Erythroblast (primary cell): ENCODE data around the gene HOXA3.
A peak's percentile ranks its signal among the peaks of the same experiment; 100 is the strongest.

Experiments used
- DNase-seq, 2 experiments: peaks; one replicate each; lab custom pipeline; 2025; lab: John Stamatoyannopoulos, UW
- GATA1 ChIP-seq: IDR thresholded peaks from 2 replicates; pipeline ENCODE4 v1.6.1; 2011; ENCODE audit warnings: low read depth, mild to moderate bottlenecking, control low read depth, low read length, moderate library complexity
- POLR2A ChIP-seq: IDR thresholded peaks from 2 replicates; pipeline ENCODE4 v1.6.1; 2011; ENCODE audit warnings: mild to moderate bottlenecking, low read length

Gene HOXA3

DNA sequence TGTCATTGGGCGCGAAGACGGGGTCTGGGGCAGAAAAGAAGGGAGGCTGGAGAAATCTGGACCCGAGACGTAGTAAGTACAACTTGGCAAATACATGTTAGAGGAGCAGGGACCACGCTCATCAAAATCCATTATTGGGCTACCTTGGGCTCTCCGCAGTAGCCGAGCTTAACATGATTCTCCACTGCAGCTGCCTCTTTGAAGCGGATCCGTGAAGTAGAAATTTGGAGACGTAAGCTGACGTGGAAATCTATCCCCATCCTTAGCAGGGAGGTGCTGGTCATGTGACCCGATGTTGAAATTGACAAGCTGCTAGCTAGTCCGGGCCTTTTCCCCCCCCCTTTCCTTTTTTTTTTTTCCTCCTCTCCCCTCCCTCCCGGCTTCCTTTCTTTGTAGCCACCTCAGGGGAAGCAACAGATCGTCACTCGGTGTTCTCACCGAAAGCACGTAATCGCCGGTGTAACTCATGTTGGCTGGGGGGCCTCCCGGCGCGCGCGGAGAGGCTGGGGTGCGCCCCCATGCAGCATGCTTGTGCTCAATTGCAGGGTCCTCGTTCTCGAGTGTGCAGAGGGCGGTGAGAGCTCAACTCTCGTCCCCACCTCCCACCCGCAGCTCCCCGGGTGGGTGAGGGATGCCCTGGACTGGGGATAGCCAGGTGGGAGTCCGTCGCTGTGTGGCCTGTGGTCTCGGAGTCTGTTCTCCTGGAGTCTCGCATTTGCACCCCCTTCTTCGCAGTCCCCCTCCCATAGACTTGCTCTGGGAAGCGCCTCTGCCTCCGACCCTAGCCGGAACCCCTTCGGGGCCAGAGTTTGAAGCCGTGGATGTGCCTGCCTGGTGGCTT lies 32.9 kb upstream of the HOXA3 start, which contains the start of gene HOXA11:
TSS of gene HOXA11 (minus strand) at position 220 of the 841 bp plus-strand sequence. CDS start at position 132, 88 bp downstream.
- TF ChIP-seq POLR2A (no peak), GATA1 (no peak)
- DNase-seq: peak in 1 of 2 experiments; percentile 16

GRCh38 chr7:27184337-27185012 lies 32.1 kb upstream of the HOXA3 start:
- peak; percentile 16 to 30 for DNase-seq
- TF ChIP-seq POLR2A (no peak), GATA1 (no peak)

DNA sequence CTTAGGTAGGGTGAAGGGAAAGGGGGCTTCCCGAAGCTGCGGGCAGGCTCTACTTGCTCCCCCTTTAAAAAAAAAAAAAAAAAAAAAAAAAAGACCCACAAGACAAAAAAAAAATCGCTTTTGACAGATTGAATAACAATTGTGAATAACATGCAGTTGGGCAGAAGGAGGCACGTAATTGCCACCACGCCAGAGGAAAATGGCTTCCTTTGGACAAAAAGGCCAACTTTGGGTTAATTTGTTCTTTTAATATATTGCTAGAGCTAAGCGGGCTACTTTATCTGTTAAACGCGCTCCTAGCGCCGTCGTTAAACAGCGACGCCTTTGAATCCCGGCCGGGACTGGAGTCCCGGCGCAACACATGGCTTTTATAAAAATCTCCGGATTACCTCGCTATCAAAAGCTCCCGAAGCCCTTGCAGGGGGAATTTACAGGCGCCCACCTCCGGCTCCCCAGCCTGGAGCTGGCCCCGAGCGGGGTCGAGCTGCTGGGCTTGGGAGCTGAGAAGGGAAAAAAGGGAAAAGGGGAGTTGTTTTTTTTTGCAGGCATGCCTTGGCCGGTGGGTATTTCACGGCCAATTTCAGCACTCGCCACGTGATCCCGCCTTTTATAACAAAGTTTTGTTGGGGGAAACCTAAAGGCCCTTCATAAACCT lies 31.4 kb upstream of the HOXA3 start:
- DNase-seq: peak in 1 of 2 experiments; percentile 11
- no peak for TF ChIP-seq GATA1
- no peak for TF ChIP-seq POLR2A

DNA sequence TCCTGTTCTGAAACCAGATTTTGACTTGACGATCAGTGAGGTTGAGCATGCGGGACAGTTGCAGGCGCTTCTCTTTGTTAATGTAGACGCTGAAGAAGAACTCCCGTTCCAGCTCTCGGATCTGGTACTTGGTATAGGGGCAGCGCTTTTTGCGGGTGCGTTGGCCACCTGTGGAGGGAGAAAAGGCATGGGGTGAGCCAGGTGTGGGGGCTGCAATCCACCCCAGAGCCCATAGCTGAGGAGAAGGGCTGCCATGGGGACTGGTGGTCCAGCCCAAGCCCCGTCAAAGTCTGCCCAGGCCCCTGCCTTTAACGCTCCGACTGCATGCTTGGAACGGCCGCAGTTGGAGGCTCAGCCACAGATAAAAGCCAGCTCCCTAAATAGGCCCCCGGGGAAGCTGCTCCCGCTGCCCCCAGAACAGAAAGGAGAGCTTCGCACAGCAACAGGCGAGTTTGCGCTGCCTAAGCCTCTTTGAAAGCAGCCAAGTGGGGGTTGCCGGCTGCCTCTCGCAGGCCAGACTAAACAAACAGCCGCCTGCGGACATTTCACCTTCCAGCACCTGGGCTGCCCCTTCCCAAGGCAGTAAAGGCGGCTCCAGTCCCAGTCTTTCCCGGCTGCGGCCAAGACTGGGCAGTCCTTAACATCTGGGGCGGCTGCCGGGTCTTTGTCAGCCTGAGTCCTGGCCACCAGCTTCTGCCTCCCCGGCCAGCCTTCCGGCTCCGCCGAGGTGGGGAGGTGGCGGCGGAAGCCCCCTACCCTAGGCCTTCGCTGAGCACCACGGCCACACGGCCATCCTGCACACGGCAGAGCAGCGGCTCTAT lies 30.7 kb upstream of the HOXA3 start:
- no peak for DNase-seq
- TF ChIP-seq GATA1 (no peak), POLR2A (no peak)

DNA sequence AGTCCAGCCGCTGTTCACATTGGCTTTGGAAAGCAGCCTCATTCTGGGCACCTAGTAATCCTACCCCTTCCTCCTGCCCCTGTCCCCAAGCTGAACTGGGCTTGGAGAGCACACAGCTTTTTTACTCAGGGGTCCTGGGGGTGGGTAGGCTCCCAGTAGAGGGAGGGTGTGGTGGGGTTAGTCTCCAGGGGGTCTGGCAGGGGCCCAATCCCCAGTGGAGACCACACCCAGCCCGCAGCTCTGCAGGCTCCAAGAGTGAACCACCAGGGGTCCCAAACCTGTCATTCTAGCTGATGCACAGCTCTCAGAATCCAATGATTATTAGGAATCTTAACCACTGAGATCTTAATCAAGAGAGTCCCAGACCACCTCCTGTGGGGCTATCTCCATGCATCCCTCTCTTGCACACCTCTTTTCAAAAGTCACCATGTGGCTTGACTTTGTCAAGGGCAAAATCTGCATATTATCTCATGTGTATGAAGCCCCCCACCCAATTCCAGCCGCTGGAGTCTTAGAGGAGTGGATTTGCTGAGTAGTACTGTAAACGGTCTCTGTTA lies 30.0 kb upstream of the HOXA3 start:
- TF ChIP-seq GATA1: no peak
- no peak for TF ChIP-seq POLR2A
- DNase-seq: no peak

DNA sequence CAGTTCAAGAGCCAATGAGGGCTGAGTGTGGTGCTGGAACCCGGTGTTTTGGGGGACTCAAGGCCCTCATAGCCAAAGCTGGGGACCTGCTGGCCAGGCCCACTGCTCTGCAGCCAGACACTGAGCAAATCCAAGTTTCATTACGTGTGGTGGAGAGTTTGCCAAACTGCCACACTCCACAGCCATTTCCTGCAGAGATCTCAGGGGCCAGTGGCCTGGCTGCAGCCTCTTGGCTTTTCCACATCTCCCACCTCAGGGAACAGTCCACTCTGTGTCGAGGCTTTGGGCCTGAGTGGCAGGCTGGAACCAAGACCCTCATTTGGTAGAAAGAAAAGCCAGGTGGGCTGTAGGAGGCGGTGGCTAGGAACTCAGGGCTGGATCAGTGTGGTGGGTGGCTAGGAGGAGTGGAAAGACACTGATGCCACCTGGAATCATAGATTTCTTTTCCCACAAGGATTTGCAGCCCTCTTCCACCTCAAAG lies 29.5 kb upstream of the HOXA3 start:
- TF ChIP-seq POLR2A (no peak), GATA1 (no peak)
- no peak for DNase-seq

- no peak for DNase-seq
- TF ChIP-seq GATA1: no peak
These were observed 28.3 kb upstream of the HOXA3 start for GRCh38 chr7:27180431-27181420.

GRCh38 chr7:27179503-27180430 lies 27.4 kb upstream of the HOXA3 start:
- peak; percentile 58 to 73 for DNase-seq
- TF ChIP-seq GATA1 (no peak), POLR2A (no peak)

DNA sequence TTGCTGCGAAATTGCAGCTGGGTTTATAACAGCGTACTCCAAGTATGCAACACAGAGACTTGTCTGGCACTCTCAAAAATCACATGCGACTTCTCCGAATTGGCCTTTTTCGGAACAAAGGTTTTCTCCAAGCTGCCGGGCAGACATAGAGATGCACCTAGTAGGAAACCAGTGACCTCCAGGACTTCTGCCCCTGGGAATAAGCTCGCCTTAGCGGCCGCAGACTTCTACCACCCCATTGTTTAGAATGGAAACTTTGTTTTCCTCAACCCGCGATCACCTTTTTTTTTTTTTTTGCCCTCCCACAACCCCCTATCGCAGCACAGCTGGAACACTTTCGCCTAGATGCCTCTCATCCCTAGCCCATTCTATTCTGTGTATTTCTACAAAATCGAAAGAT lies 26.6 kb upstream of the HOXA3 start:
- DNase-seq: no peak
- TF ChIP-seq POLR2A (no peak), GATA1 (no peak)

- DNase-seq: no peak
- no peak for TF ChIP-seq POLR2A
- no peak for TF ChIP-seq GATA1
These were observed 26.0 kb upstream of the HOXA3 start for GRCh38 chr7:27178366-27178765.

DNA sequence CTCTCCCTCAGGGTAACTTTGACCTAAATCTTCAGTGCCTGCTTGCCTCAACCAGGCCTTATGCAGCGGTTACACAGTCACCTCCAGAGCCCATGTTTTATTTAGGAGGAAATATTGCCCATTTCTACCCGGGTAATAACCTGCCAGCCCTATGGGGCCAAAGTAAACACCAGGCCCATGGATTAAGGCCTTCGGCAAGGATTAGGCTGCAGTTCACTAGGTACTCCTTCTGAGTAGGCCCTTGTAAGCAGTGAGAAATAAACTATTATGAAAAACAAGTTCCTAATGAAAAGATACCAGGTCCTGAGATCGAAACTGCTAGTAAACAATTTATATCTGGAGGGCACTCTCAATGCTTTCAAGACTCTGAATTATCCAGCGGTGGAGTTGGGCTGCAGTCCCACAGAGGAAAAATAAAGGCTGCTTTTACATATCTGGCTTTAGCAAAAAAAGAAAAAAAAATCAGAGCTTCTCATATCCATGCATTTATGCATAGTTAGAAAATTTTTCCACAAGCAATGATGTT lies 25.5 kb upstream of the HOXA3 start:
- no peak for DNase-seq
- TF ChIP-seq GATA1 (no peak), POLR2A (no peak)
